Testis (tissue), 3 donors: ENCODE data around the gene PPP1R3F. TPM values are rescaled to one million over a fixed set of nuclear protein-coding genes. Genes with fewer than 3 reads are reported as not detected.

ENCODE experiments used
- polyA plus RNA-seq: library from polyadenylated mRNA; stranded (reverse); fragments of 350-450 nt; fragmentation: Illumina TruSeq; extraction: RNeasy Lipid Tissue Mini Kit (QIAGEN cat#74804); gene quantifications from one replicate; pipeline ENCODE4 v1.2.3, GENCODE V29; 2014; ENCODE audit warnings: low read depth, low replicate concordance; ENCODE audit not compliant: insufficient read depth
- total RNA-seq, 2 donors: library from RNA; depleted of rRNA; stranded (reverse); fragments of >200 nt; gene quantifications; one replicate each; pipeline ENCODE4 v1.2.3, GENCODE V29; 2016

Gene PPP1R3F
- total and polyA plus RNA-seq, 3 donors from 2014 or later: 7.6 to 18.0 (median 17.6) TPM

Other genes starting within 250 kb of the PPP1R3F start
- gene TFE3, start 226.4 kb upstream of the PPP1R3F start, total RNA-seq: 10 to 100 TPM; 53.9 to 66.0 TPM
- 29.3 TPM for gene TFE3, start 226.4 kb upstream of the PPP1R3F start, polyA plus RNA-seq
- gene CCDC120, start 210.8 kb upstream of the PPP1R3F start, total RNA-seq: 10 to 100 TPM; 11.0 to 11.2 TPM
- 7.5 TPM for gene CCDC120, start 210.8 kb upstream of the PPP1R3F start, polyA plus RNA-seq
- 10 to 100 TPM; 43.7 to 58.7 TPM for gene PRAF2, start 195.8 kb upstream of the PPP1R3F start, total RNA-seq
- 60.9 TPM for gene PRAF2, start 195.8 kb upstream of the PPP1R3F start, polyA plus RNA-seq
- gene WDR45, start 189.9 kb upstream of the PPP1R3F start, total RNA-seq: 10 to 100 TPM; 43.2 to 52.0 TPM
- gene WDR45, start 189.9 kb upstream of the PPP1R3F start, polyA plus RNA-seq: 27.1 TPM
- gene GPKOW, start 146.1 kb upstream of the PPP1R3F start, total RNA-seq: 10 to 100 TPM; 19.6 to 24.8 TPM
- 17.9 TPM for gene GPKOW, start 146.1 kb upstream of the PPP1R3F start, polyA plus RNA-seq
- 1 to 10 TPM; 1.1 to 3.1 TPM for gene MAGIX, start 107.0 kb upstream of the PPP1R3F start, total RNA-seq
- 0.90 TPM for gene MAGIX, start 107.0 kb upstream of the PPP1R3F start, polyA plus RNA-seq
- gene PLP2, start 97.9 kb upstream of the PPP1R3F start, total RNA-seq: 10 to 100 TPM; 19.0 to 21.4 TPM
- 61.6 TPM for gene PLP2, start 97.9 kb upstream of the PPP1R3F start, polyA plus RNA-seq
- 1 to 10 TPM; 6.1 to 9.9 TPM for gene PRICKLE3, start 83.4 kb upstream of the PPP1R3F start, total RNA-seq
- 2.7 TPM for gene PRICKLE3, start 83.4 kb upstream of the PPP1R3F start, polyA plus RNA-seq
- 1 to 10 TPM; 1.7 to 3.4 TPM for gene SYP, start 69.6 kb upstream of the PPP1R3F start, total RNA-seq
- 2.5 TPM for gene SYP, start 69.6 kb upstream of the PPP1R3F start, polyA plus RNA-seq
- under 1 TPM; 0.16 to 0.19 TPM for gene CACNA1F, start 36.5 kb upstream of the PPP1R3F start, total RNA-seq
- 0.24 TPM for gene CACNA1F, start 36.5 kb upstream of the PPP1R3F start, polyA plus RNA-seq
- gene CCDC22, start 34.3 kb upstream of the PPP1R3F start, total RNA-seq: 10 to 100 TPM; 13.4 to 13.9 TPM
- gene CCDC22, start 34.3 kb upstream of the PPP1R3F start, polyA plus RNA-seq: 7.3 TPM
- gene FOXP3, start 5.1 kb upstream of the PPP1R3F start, total RNA-seq: 1 to 10 TPM; 1.1 to 2.5 TPM
- gene FOXP3, start 5.1 kb upstream of the PPP1R3F start, polyA plus RNA-seq: 2.2 TPM
- not detected for gene GAGE10, start 33.9 kb downstream of the PPP1R3F start, total RNA-seq
- gene GAGE10, start 33.9 kb downstream of the PPP1R3F start, polyA plus RNA-seq: not detected
- gene GAGE12J, start 52.2 kb downstream of the PPP1R3F start, total RNA-seq: 1 to 10 TPM in 1 of 2 donors, not detected in 1; 8.5 TPM
- 14.2 TPM for gene GAGE12J, start 52.2 kb downstream of the PPP1R3F start, polyA plus RNA-seq
- 1 to 10 TPM; 2.0 to 5.1 TPM for gene GAGE13, start 61.8 kb downstream of the PPP1R3F start, total RNA-seq
- 15.5 TPM for gene GAGE13, start 61.8 kb downstream of the PPP1R3F start, polyA plus RNA-seq